GM10266 (cell line): ENCODE results near the gene APPL2.
"Not testable (repeated sequence)": the region's sequence is repeated elsewhere in the genome, so short reads cannot be mapped to it uniquely, and the experiment has no call there.

ENCODE experiments used
- DNase-seq: peaks from one replicate; pipeline ENCODE4 v3.0.0; 2012; ENCODE audit errors: extremely low spot score
- CTCF ChIP-seq: IDR thresholded peaks from 2 replicates; pipeline ENCODE4 v1.5.1; 2012; ENCODE audit warnings: mild to moderate bottlenecking, low read depth; ENCODE audit not compliant: control insufficient read depth, insufficient read depth; ENCODE audit errors: missing control alignments

APPL2 gene

GRCh38 chr12:105194947-105195346, 41.0 kb downstream of the APPL2 start:
- TF ChIP-seq CTCF = no peak
- no peak for DNase-seq

GRCh38 chr12:105192624-105193225, 43.2 kb downstream of the APPL2 start:
- DNase-seq = no peak
- no peak for TF ChIP-seq CTCF

GRCh38 chr12:105190530-105190929, 45.4 kb downstream of the APPL2 start:
- TF ChIP-seq CTCF = no peak
- no peak for DNase-seq

- TF ChIP-seq CTCF = no peak
- no peak for DNase-seq
These were observed 46.7 kb downstream of the APPL2 start for GRCh38 chr12:105189293-105189692.

- not testable (repeated sequence) for DNase-seq
These were observed 52.0 kb downstream of the APPL2 start for GRCh38 chr12:105183976-105184375.

- not testable (repeated sequence) for DNase-seq
These were observed 52.6 kb downstream of the APPL2 start for GRCh38 chr12:105183406-105183805.

- DNase-seq = not testable (repeated sequence)
These were observed 56.9 kb downstream of the APPL2 start for GRCh38 chr12:105179114-105179513.

- TF ChIP-seq CTCF = no peak
- no peak for DNase-seq
These were observed 58.8 kb downstream of the APPL2 start for GRCh38 chr12:105177208-105177607.

GRCh38 chr12:105175397-105175990, 60.5 kb downstream of the APPL2 start:
- TF ChIP-seq CTCF = no peak
- DNase-seq = no peak
